SH-SY5Y (cell line): ENCODE measurements around the gene ADGRG3.
A peak's percentile ranks its signal among the peaks of the same experiment; 100 is the strongest.

Experiments used
- GATA2 ChIP-seq: IDR thresholded peaks from 2 replicates; pipeline ENCODE4 v1.6.1; 2011; ENCODE audit warnings: mild to moderate bottlenecking, low read depth, low read length
- GATA3 ChIP-seq: IDR thresholded peaks from 2 replicates; pipeline ENCODE4 v1.6.1; 2011; ENCODE audit warnings: low read depth, mild to moderate bottlenecking, low read length, moderate library complexity

Gene ADGRG3

DNA sequence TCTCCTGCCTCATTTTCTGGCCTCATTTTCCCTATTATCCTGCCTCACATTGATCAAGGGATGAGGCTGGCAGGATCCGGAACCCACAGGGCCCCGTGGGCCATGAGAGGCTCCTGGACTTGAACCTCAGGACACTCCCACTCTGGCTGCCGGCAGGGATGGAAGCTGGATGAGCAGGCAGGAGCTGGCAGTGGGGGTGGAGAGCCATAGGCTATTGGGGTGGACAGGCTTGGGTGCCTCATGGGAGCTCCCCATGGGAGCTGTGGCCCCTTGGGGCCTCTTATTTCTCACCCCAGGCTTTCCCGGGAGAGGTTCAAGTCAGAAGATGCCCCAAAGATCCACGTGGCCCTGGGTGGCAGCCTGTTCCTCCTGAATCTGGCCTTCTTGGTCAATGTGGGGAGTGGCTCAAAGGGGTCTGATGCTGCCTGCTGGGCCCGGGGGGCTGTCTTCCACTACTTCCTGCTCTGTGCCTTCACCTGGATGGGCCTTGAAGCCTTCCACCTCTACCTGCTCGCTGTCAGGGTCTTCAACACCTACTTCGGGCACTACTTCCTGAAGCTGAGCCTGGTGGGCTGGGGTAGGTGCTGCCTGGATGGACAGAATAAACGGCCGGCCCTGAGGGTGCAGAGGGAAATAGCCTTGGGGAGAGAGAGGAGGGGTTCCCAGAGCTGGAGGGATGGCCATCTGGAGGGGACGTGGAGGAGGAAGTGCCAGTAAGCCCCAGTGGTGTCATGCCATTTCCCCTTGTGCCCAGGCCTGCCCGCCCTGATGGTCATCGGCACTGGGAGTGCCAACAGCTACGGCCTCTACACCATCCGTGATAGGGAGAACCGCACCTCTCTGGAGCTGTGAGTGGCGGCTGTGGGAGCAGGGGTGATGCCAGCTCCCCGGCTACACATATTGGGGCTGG lies 15.8 kb downstream of the ADGRG3 start:
- TF ChIP-seq GATA3 (no peak), GATA2 (no peak)

DNA sequence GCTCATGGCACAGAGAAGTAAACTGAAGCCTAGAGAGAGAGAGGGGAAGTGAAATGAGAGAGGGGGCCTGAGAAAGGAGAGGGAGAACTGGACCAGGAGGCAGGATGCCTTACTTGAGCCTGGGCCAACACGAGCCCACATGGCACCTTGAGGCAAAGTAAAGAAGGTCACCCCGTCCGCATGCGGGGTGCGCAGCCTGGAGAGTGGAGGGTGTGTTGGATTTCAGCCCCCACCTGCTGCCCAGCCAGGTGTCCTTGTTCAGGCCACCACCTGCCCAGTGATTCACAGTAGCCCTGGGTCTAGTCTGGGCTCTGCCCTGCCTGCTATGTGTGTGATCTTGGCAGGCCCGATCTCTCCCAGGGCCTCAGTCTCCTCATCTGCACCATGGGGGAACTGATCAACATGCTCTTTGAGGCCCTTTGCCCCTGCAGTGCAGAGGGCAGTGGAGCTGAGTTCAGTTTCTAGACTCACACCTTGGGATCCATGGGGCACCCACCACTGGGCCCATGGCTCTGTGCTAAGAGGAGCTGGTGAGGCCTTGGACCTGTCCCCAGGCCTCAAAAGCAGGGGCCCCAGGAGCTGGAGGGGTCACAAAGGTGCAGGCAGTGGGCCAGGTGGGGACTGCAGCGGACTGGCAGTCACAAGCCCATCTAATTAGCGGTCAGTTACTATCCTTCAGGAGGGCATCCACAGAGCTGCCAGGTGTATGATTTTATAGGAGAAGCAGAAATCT lies 16.7 kb downstream of the ADGRG3 start:
- TF ChIP-seq GATA2 (no peak), GATA3 (no peak)

DNA sequence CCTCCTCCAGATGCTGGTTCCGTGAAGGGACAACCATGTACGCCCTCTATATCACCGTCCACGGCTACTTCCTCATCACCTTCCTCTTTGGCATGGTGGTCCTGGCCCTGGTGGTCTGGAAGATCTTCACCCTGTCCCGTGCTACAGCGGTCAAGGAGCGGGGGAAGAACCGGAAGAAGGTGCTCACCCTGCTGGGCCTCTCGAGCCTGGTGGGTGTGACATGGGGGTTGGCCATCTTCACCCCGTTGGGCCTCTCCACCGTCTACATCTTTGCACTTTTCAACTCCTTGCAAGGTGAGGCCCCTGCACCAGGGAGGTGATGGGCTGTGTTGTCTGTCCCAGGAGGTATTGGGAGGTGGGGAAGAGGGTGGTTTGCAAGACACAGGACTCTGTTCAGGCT lies 17.5 kb downstream of the ADGRG3 start:
- TF ChIP-seq GATA3 (no peak), GATA2 (no peak)

DNA sequence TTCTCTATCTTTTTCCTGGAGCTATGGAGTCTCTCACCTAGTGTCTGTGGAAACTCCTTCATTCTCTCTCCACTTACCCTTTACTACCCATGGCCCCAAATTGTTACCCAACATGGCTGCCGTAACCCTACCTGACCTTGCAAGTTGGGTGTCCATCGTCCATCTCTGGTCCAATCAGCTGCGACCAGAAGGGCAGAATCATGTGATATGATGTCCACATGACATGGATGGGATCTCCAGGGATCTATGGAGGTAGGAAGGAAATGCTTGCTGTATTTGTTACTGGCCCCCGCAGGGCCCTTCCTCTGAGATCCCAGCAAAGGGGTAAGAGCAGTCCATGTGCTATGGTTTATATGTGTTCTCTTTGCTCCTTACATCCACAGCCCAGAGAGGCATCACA lies 18.5 kb downstream of the ADGRG3 start:
- TF ChIP-seq GATA3: no peak

DNA sequence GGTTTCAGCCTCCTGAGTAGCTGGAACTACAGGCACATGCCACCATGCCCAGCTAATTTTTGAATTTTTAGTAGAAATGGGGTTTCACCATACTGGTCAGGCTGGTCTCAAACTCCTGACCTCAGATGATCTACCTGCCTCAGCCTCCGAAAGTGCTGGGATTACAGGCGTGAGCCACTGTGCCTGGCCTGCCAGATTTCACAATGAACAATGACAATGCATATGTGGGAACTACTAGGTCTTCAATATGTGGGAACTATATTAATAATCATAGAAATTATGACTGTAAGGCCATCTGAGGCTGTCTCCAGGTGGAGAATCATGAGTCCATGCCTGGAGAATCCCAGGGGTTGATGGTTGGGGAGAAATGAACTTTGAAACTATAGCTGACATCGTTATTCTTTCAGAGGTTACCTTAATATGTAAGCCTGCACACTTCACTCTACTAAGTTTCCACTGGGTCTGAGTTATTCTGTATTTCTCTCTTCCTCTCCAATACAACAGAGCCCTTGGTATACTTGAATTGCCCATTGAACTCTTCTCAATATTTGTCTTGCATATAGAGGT lies 19.3 kb downstream of the ADGRG3 start:
- TF ChIP-seq GATA3 (no peak), GATA2 (no peak)

DNA sequence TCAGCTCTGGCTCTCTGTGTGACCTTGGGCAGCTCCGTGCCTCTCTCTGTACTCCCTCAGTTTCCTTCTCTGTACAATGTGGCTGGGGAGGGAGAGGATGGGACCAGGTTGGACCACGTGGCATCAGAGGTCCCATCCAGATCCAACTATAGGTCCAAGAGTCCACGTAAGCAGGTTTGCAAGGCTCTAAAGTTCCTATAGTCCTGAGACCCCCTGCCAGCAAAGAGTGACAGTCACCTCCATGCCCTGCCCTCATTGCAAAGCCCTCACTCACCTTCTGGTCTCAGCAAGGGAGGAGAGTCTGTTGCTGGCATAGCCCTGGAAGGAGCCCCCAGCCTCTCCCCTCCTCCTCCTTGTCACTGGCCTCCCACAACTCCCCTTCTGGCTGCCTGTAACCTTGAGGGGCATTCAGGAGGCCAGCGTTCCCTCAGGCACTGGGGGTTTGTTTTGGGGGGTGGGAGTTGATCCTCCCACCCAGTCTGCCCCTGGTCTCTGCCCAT lies 20.4 kb downstream of the ADGRG3 start:
- no peak for TF ChIP-seq GATA3

DNA sequence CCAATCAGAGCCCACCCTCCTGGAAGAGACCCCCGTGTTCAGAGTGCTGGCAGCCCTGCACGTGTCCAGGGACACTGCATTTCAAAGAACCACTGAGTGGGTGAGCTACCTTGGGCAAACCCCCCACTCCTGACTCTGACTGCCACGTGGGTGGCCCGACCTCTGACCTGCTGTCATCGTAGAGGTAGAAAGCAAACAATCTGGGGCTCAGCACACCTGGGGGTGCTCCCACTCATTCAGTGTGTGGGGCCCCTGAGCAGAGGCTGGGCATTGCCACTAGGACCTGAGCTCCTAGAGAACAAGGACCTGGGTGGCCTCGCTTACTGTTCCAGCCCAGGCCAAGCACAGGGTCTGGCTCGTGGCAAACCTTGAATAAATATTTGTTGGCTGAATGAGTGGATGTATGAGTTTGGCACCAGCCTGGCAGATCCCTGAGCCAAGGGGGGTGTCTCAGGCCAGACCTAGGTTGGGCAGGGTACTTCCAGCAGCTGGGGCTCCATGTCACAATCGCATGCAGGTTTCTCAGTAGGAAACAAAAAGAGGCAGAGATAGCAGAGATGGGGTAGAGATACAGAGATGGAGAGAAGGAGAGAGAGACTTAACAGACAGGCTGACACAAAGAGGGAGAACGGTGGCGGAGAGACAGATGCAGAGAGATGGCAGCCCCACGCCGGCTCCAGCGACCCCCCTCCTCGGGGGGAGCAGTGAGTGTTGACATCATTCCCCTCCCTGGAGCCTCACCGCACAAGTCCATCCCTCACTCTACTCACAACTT lies 21.1 kb downstream of the ADGRG3 start:
- TF ChIP-seq GATA3: no peak
- no peak for TF ChIP-seq GATA2

DNA sequence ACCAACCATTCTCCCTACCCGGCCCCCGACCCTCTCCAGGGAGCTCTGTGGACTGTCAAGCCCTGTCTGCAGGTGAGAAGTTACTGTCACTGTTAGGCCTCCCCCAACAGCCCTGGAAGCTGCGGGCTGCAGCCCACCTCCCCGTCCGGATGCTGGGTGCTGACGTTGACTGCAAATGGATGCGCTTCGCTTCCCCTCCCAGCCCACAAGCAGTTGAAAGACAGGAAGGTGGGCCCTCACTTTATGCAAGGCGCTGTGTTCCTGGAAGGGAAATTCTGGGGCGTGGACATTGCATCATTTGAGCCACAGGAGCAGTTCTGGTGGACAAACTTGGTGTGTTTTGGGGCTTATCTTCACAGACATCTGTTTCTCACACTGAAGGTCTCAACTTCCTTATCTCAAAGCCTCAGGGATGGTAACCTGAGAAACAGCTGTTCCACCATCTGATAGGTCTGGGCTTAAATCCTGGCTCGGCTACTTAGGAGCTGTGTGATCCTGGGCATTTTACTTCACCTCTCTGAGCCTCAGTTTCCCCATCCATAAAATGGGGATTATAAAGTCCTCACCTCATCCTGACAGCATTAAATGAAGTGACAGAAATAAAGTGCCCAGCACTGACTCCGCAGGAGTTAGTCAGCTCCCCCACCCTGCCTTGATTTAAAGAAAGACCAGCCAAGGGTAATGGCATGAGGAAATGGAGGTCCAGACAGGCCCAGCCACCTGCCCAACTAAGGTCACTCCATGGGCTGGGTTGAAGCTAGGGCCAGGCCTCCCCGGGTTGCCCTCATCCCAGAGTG lies 21.9 kb downstream of the ADGRG3 start:
- no peak; the same call in 1 of the 2 replicates for TF ChIP-seq GATA3
- peak; percentile 72; the same call in 1 of the 2 replicates for TF ChIP-seq GATA2

DNA sequence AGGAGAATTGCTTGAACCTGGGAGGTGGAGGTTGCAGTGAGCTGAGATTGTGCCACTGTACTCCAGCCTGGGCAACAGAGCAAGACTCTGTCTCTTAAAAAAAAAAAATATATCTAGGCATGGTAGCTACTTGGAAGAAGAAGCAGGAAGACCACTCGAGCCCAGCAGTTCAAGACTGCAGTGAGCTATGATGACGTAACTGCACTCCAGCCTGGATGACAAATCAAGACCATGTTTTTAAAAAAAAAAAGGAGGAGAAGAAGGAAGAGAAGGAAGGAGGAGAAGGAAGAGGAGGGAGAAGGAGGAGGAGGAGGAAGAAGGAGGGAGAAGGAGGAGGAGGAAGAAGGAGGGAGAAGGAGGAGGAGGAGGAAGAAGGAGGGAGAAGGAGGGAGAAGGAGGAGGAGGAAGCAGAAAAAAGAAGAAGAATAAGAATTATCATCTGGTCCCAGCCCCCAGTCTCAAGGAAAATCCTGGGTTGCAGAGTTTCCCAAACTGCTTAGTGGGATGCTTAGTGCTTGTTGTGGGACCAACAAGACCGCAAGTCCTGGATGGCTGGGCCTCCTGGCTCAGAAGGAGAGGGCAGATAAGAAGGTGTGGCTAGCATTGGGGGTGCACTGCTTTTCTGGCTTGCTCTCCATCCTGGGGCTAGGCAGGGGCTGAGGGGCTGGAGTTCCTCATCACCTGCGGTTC lies 22.8 kb downstream of the ADGRG3 start:
- TF ChIP-seq GATA2 (no peak), GATA3 (no peak)

DNA sequence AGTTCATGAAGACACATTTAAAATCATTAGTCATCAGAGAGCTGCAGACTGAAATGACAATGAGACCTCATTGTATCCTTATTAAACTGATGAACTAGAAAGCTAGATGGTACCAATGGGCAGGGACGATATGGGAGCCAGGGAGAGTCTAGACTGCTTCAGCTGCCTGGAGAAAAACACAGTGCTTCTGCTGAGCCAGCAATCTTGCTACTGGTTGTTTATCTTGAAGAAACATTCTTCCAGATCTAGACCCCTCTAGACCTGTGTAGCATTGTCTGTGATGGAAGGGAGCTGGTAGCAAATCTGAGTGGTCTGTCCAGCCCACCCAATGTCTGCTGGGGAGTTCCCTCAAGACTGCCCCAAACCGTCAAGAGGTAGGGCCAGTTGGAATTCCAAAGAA lies 24.5 kb downstream of the ADGRG3 start:
- no peak for TF ChIP-seq GATA2
- TF ChIP-seq GATA3: no peak

DNA sequence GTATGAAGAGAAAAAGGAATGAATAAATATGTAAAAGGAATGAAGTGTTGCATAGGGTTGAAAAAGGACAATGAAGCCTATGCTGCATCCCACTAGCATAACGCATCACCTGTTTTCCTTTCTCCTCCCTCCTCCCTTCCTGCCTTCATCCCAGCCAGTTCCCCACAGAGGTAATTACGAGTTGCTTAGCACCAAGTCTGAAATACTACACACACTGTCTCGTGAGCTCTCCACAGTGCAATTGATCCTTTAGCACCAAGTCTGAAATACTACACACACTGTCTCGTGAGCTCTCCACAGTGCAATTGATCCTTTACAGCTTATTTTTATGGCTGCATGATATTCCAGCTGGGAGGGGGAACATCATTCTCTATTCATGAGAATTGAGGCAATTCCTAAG lies 25.4 kb downstream of the ADGRG3 start:
- TF ChIP-seq GATA3 (no peak), GATA2 (no peak)

DNA sequence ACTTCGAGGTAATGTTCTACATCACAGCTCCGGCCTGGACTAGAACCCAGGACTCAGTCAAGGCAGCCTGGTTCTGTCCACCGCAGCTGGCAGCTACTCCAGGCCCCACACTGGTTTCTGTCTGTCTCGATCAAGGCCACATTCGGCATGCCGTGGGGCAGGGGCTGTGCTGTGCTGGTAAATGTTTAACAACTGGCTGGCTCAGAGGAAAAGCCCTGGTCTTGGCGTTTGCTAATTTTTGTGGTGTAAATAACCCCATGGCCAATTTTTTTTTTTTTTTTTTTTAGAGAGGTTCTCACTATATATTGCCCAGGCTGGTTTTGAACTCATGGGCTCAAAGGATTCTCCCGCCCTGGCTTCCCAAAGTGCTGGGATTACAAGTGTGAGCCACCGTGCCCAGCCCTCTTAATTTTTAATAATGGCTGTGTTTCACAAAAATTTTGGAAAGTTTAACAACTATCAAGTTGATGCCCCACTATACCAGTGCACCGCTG lies 26.2 kb downstream of the ADGRG3 start:
- TF ChIP-seq GATA3 (no peak), GATA2 (no peak)
